Stimulated activated CD8-positive, alpha-beta memory T cell treated with anti-CD3 and anti-CD28 coated beads, Interleukin-12 subunit alpha, Interleukin-12 subunit beta, amount 100 ng/mL, for 24 hours (primary cell): Measurements from ENCODE around the gene ATXN7L1.
"Not testable (repeated sequence)": the region's sequence is repeated elsewhere in the genome, so short reads cannot be mapped to it uniquely, and the experiment has no call there.

ENCODE experiments used
- DNase-seq: peaks from one replicate; pipeline ENCODE4 v3.0.0-alpha.2; 2020; ENCODE audit errors: extremely low read depth

ATXN7L1 gene

GRCh38 chr7:105802604-105803428 is 73.6 kb downstream of the ATXN7L1 start:
- DNase-seq: no peak

GRCh38 chr7:105800849-105801534 is 75.4 kb downstream of the ATXN7L1 start:
- DNase-seq: no peak

GRCh38 chr7:105800442-105800841 is 76.0 kb downstream of the ATXN7L1 start:
- no peak for DNase-seq

- DNase-seq: no peak
Measured at GRCh38 chr7:105799677-105800076, 76.7 kb downstream of the ATXN7L1 start.

- no peak for DNase-seq
Measured at GRCh38 chr7:105799006-105799405, 77.4 kb downstream of the ATXN7L1 start.

GRCh38 chr7:105797652-105798051 is 78.7 kb downstream of the ATXN7L1 start:
- no peak for DNase-seq

- no peak for DNase-seq
Measured at GRCh38 chr7:105796365-105796764, 80.0 kb downstream of the ATXN7L1 start.

- no peak for DNase-seq
Measured at GRCh38 chr7:105794741-105795729, 81.4 kb downstream of the ATXN7L1 start.

GRCh38 chr7:105792488-105793370 is 83.7 kb downstream of the ATXN7L1 start:
- DNase-seq: no peak

- no peak for DNase-seq
Measured at GRCh38 chr7:105791926-105792325, 84.5 kb downstream of the ATXN7L1 start.

GRCh38 chr7:105790996-105791395 is 85.4 kb downstream of the ATXN7L1 start:
- no peak for DNase-seq

GRCh38 chr7:105790452-105790851 is 85.9 kb downstream of the ATXN7L1 start:
- not testable (repeated sequence) for DNase-seq

GRCh38 chr7:105788816-105789349 is 87.5 kb downstream of the ATXN7L1 start:
- DNase-seq: no peak

GRCh38 chr7:105788356-105788755 is 88.0 kb downstream of the ATXN7L1 start:
- DNase-seq: no peak

- no peak for DNase-seq
Measured at GRCh38 chr7:105787793-105788192, 88.6 kb downstream of the ATXN7L1 start.

GRCh38 chr7:105786520-105787470 is 89.6 kb downstream of the ATXN7L1 start:
- DNase-seq: no peak

- no peak for DNase-seq
Measured at GRCh38 chr7:105782391-105783042, 93.9 kb downstream of the ATXN7L1 start.

- DNase-seq: no peak
Measured at GRCh38 chr7:105779856-105780780, 96.3 kb downstream of the ATXN7L1 start.
